NCI-H1092 (cell line): ENCODE results near the gene RBM44.
"Not testable (repeated sequence)": the region's sequence is repeated elsewhere in the genome, so short reads cannot be mapped to it uniquely, and the experiment has no call there.

ENCODE experiments used
- DNase-seq: peaks from one replicate; lab custom pipeline; 2025; lab: John Stamatoyannopoulos, UW

The RBM44 gene

GRCh38 chr2:237858294-237859081 lies 59.9 kb downstream of the RBM44 start:
- DNase-seq = peak; percentile 36

GRCh38 chr2:237859082-237859433 lies 60.5 kb downstream of the RBM44 start:
- DNase-seq = no peak

- DNase-seq = no peak
These were observed 61.1 kb downstream of the RBM44 start, which contains the start of gene RAMP1 for GRCh38 chr2:237859533-237860272. Gene RAMP1 (plus strand): TSS chr2:237859623. CDS start chr2:237859676, 53 bp downstream.

GRCh38 chr2:237860273-237860935 lies 61.8 kb downstream of the RBM44 start:
- DNase-seq = no peak

GRCh38 chr2:237861875-237862527 lies 63.4 kb downstream of the RBM44 start:
- no peak for DNase-seq

GRCh38 chr2:237862528-237862895 lies 63.9 kb downstream of the RBM44 start:
- no peak for DNase-seq

- DNase-seq = no peak
These were observed 64.5 kb downstream of the RBM44 start for GRCh38 chr2:237863102-237863511.

- no peak for DNase-seq
These were observed 65.3 kb downstream of the RBM44 start for GRCh38 chr2:237863689-237864443.

GRCh38 chr2:237864444-237864931 lies 65.9 kb downstream of the RBM44 start:
- no peak for DNase-seq

- no peak for DNase-seq
These were observed 66.5 kb downstream of the RBM44 start for GRCh38 chr2:237864940-237865622.

- no peak for DNase-seq
These were observed 67.1 kb downstream of the RBM44 start for GRCh38 chr2:237865623-237866041.

GRCh38 chr2:237866101-237866621 lies 67.6 kb downstream of the RBM44 start:
- DNase-seq = no peak

GRCh38 chr2:237867465-237867864 lies 68.9 kb downstream of the RBM44 start:
- DNase-seq = no peak

- not testable (repeated sequence) for DNase-seq
These were observed 69.5 kb downstream of the RBM44 start for GRCh38 chr2:237868074-237868473.

- no peak for DNase-seq
These were observed 70.2 kb downstream of the RBM44 start for GRCh38 chr2:237868631-237869342.

GRCh38 chr2:237869343-237870102 lies 70.9 kb downstream of the RBM44 start:
- no peak for DNase-seq

- no peak for DNase-seq
These were observed 71.5 kb downstream of the RBM44 start for GRCh38 chr2:237870126-237870525.

GRCh38 chr2:237870754-237871651 lies 72.4 kb downstream of the RBM44 start:
- no peak for DNase-seq
